NB4 (cell line): Measurements from ENCODE around the gene DUS4L.
A peak's percentile ranks its signal among the peaks of the same experiment; 100 is the strongest.

Source experiments
- DNase-seq: peaks from one replicate; pipeline ENCODE4 v3.0.0; 2010; ENCODE audit warnings: low read depth
- H3K4me3 ChIP-seq: one replicate; pipeline ENCODE4 v1.5.1; 2011; ENCODE audit warnings: mild to moderate bottlenecking, low read depth, low read length, moderate library complexity
- MYC ChIP-seq: IDR thresholded peaks from 2 replicates; pipeline ENCODE4 v1.6.1; 2011; ENCODE audit warnings: low read depth, low read length
- POLR2A ChIP-seq: IDR thresholded peaks from 2 replicates; pipeline ENCODE4 v1.6.1; 2011; ENCODE audit warnings: mild to moderate bottlenecking; ENCODE audit not compliant: insufficient read length; ENCODE audit errors: extremely low read depth
- TF ChIP-seq, protein P1 (sequence below): IDR thresholded peaks from 2 replicates; pipeline ENCODE4 v1.6.1; 2011; ENCODE audit warnings: low read depth, low read length
- TF ChIP-seq, protein P2 (sequence below): IDR thresholded peaks from one replicate; pipeline ENCODE4 v1.5.1; 2012; ENCODE audit warnings: low read depth, low read length

Gene DUS4L

DNA sequence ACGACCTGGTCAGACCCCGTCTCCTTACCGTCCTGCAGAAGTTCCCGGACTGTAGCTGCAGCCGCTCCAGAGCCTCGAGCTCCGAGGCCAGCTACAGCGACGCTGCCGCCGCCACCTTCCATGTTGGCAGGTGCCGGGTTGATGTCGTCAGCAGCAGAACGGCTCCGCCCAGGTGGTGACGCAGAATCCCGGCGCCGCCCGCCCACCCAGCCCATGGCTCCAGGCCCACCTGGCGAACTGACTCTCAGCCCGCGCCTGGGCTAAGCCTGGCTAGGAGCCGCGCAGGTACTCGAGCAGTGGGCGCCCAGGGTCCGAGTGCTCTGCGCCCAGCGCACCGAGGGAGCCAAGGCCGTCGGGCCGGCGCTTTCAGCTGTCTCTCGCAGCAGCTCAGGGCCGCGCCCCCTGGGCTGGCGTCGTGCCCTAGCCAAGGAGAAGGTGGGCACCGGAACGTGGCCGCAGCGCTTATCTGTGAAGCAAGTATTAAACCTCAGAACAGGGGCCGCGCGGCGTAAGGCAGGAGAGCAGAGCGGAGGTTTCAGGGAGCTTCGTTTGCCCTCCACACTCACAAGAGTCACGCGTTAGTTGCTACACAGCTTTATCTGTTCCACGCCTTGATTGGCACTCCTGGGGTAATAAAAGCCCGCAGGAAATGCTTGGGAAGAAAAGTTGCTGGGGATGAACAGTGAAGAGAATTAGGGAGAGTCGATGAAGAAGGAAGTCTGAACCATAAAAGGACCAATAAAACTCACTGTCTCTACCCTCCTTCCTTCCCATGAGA, at the start of gene DUS4L, which contains the start of gene COG5:
Gene DUS4L, plus strand, starts transcription at position 197 of the 778 bp plus-strand sequence. CDS start 3,100 bp downstream, outside the sequence.
Gene COG5, minus strand, starts transcription at position 146 of the 778 bp plus-strand sequence. Its CDS starts 24 bp downstream, at position 122.
- peak within 1 kb of the TSS; percentile 88 for H3K4me3 ChIP-seq
- TF ChIP-seq POLR2A (peak; percentile 91), MYC (peak; percentile 75; the same call in 1 of the 2 replicates)
- TF ChIP-seq, protein P1, sequence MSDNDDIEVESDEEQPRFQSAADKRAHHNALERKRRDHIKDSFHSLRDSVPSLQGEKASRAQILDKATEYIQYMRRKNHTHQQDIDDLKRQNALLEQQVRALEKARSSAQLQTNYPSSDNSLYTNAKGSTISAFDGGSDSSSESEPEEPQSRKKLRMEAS, result no peak; the same call in none of the 2 replicates
- TF ChIP-seq, protein P2, sequence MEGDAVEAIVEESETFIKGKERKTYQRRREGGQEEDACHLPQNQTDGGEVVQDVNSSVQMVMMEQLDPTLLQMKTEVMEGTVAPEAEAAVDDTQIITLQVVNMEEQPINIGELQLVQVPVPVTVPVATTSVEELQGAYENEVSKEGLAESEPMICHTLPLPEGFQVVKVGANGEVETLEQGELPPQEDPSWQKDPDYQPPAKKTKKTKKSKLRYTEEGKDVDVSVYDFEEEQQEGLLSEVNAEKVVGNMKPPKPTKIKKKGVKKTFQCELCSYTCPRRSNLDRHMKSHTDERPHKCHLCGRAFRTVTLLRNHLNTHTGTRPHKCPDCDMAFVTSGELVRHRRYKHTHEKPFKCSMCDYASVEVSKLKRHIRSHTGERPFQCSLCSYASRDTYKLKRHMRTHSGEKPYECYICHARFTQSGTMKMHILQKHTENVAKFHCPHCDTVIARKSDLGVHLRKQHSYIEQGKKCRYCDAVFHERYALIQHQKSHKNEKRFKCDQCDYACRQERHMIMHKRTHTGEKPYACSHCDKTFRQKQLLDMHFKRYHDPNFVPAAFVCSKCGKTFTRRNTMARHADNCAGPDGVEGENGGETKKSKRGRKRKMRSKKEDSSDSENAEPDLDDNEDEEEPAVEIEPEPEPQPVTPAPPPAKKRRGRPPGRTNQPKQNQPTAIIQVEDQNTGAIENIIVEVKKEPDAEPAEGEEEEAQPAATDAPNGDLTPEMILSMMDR, result no peak
- peak; percentile 91 for DNase-seq

GRCh38 chr7:107526672-107527071, 37.1 kb upstream of the DUS4L start:
- TF ChIP-seq, protein P2, result no peak
- TF ChIP-seq MYC (no peak), POLR2A (no peak)
- TF ChIP-seq, protein P1, result no peak
- DNase-seq, result no peak
- no peak overlapping the region for H3K4me3 ChIP-seq

DNA sequence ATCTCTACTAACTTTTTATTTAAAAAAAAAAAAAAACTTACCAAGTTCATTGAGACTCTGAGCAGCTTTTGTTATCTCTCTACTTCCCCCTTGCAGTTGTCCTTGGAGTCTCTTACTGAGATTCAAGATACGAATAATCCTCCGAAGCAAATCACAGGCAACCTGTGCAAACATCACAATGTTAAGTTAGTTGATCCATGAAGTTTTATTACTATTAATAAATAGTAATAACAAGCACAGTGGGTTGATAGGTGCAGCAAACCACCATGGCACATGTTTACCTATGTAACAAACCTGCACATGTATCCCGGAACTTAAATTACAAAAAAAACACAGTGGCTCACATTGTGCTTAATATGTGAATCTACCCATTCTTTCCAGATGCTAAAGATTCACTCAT, 36.6 kb upstream of the DUS4L start:
- TF ChIP-seq, protein P2, result no peak
- TF ChIP-seq POLR2A, result no peak
- TF ChIP-seq MYC, result no peak
- TF ChIP-seq, protein P1, result no peak
- no peak for DNase-seq
- H3K4me3 ChIP-seq, result no peak overlapping the region

DNA sequence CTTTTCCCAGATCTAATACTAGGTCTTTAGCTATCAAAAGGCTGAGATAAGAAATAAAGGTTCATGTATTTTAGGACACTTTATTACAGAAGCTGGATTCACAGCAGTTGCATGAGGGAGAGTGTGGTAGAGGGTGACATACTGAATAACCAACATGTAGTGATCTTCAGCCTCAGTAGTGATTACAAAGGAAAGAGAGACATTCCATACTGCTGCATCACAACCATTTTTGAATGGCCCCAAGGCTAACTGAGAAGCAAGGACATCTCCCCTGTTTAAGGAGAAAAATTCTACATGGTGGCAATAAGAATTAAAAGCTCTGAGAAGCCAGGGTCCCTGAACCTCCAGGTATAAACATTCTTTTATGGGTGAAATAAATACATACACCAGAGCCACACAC, 35.3 kb upstream of the DUS4L start:
- H3K4me3 ChIP-seq, result no peak overlapping the region
- no peak for DNase-seq
- TF ChIP-seq MYC (no peak), POLR2A (no peak)
- TF ChIP-seq, protein P2, result no peak
- TF ChIP-seq, protein P1, result no peak

GRCh38 chr7:107530751-107531150, 33.0 kb upstream of the DUS4L start:
- no peak overlapping the region for H3K4me3 ChIP-seq
- TF ChIP-seq MYC (no peak), POLR2A (no peak)
- TF ChIP-seq, protein P1, result no peak
- TF ChIP-seq, protein P2, result no peak
- no peak for DNase-seq
